ENCODE measurements around the gene NFIA.

The NFIA gene

DNA sequence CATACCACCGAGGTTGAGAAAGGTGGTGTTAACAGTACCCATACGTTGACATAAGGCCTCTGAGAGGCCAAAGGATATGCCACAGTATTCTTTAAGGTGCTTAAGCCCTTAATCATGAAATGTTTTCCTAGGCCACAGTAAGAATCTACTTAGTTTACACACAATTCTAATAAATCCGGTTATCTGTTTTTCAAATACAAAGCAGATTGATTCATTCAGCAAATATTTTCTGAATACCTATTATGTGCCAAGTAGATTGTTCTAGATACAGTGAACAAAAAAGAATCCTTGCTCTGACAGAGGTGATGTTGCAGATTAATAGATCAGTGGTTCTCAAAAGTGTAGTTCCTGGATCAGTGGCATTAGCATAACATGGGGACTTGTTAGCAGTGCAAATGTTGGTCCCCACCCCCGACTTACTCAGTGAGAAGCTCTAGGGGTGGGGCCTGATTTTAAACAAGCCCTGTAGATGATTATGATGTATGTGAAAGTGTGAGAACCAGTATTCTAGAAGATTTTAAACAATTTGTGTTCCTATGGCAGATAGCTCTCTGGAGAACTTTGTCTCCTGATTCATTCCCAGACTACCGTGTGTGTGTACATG lies 61.6 kb downstream of the NFIA start:
- Mint-ChIP-seq H3K4me3 (no peak overlapping the region), H3K36me3 (no peaks in the 10 kb centered on the region), H3K27me3 (no peaks in the 10 kb centered on the region), H3K27ac (no peak overlapping the region), H3K9me3 (no peaks in the 10 kb centered on the region), H3K4me1 (no peaks in the 10 kb centered on the region)
- CTCF ChIA-PET = no interaction called here
- no peak for DNase-seq

DNA sequence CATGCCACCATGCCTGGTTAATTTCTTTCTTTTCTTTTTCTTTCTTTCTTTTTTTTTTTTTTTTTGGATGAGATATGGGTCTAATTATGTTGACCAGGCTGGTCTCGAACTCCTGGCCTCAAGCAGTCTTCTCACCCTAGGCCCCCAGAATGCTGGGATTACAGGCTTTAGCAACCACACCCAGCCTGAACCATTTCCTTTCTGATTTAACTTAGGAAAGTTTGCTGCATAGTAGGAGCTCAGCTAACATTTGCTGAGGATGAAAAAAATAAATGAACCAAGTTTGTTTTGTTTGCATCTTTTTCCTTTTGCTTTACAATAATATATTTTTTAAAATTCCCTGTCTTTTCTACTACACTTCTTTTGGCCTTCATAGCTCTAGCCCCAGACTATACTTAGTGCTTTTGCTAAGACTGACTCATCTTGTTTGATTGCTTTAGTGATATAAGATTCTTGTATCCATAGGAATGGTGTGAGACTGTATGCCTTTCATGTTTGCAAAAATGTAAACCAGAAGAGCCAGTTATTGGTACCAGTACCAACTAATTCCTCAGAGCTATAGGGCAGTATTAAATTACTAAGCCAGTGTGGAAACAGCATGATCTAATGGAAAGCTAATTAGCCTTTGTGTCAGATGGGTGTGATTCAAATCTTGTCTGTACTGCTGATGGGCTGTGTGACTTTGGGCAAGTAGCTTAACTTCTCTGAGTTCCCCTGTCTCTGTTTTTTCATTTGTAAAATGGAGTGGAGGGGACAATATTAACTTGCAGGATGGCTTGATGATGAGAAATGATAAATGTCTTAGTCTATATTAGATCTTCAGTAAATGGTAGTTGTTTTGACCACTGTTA lies 66.9 kb downstream of the NFIA start:
- CTCF ChIA-PET = no interaction called here
- no peaks in the 10 kb centered on the region for H3K4me1 Mint-ChIP-seq
- no peaks in the 10 kb centered on the region for H3K9me3 Mint-ChIP-seq

DNA sequence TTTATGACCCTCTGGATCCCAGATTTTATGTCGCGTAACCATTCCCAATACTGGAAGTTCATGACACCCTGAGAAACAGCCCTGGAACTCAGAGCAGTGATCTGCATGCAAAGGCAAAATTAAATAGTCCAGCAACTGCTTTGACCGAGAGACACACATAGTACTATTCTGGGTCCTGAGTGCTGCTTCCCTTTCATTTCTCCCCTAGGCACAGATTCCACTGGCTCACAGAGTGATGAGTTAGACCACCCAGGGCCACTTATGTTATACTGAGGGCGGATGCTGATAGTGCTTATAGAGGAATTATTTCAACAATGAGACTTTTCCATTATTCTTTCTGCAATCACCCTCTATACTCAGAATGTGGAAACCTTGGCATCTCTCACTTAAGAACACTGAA lies 69.2 kb downstream of the NFIA start:
- Mint-ChIP-seq H3K27me3 (peaks cover 9% of the 10 kb centered on the region), H3K4me1 (no peaks in the 10 kb centered on the region), H3K9me3 (no peaks in the 10 kb centered on the region), H3K27ac (no peak overlapping the region), H3K4me3 (no peak overlapping the region), H3K36me3 (no peaks in the 10 kb centered on the region)
- CTCF ChIA-PET = no interaction called here
- no peak for DNase-seq

More for the DNA sequence above, 66.9 kb downstream of the NFIA start:
- Mint-ChIP-seq H3K27ac (no peak overlapping the region), H3K4me3 (no peak overlapping the region), H3K27me3 (peaks cover 9% of the 10 kb centered on the region), H3K36me3 (no peaks in the 10 kb centered on the region)
- DNase-seq = no peak

DNA sequence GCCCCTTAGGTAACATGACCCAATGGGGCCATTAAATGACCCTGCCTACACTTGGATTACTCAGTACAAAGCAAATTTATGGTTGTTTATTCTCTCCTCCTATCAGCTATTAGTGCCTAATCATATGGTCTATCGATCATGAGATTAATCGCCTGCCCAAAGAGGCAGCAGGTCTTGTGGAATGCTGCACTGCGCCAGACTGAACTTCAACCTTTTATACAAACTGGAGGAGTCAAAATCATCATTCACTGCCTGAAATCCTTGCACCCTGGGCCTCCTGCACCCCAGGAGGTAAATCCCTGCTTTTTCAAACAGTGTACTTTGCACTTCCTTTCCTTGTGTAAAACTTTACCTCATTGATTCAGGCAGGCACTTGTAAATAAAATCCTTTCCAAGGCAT lies 69.7 kb downstream of the NFIA start:
- H3K4me1 Mint-ChIP-seq = peaks cover under 1% of the 10 kb centered on the region
- H3K9me3 Mint-ChIP-seq = no peaks in the 10 kb centered on the region
- H3K27ac Mint-ChIP-seq = no peak overlapping the region
- CTCF ChIA-PET = no interaction called here
- no peak for DNase-seq
- no peaks in the 10 kb centered on the region for H3K36me3 Mint-ChIP-seq
- H3K27me3 Mint-ChIP-seq = peaks cover 9% of the 10 kb centered on the region
- no peak overlapping the region for H3K4me3 Mint-ChIP-seq

DNA sequence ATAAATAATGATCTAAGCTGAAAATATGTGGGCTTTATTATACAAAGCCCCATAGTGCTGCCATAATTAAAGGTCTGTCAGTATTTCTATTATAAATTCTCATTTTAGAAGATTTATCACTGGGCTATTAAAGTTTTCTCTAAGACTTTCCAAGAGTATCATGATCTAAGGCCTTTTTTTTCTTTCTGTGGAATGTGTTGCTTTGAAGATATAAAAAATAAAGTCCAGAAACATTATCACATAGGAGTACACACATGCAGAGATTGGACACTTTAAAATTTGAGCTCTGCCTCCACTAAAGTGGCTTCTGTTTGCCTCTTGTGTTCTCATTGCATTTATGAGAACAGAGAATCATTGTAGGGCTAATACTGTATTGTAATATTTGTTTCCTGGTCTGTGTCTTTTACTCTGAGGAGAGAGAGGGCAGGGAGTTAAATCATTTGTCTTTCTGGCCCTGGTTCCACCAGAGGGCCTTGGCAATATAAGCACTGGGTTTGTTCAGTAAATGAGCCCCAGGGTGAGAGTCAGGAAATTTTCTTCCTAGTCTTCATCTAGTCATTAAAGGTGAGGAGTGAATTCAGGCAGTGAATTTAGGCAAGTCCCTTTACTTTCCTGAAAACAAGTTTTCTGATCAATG lies 70.2 kb downstream of the NFIA start:
- no peaks in the 10 kb centered on the region for H3K9me3 Mint-ChIP-seq
- CTCF ChIA-PET = no interaction called here
- peaks cover 9% of the 10 kb centered on the region for H3K27me3 Mint-ChIP-seq
- DNase-seq = no peak
- H3K4me3 Mint-ChIP-seq = no peak overlapping the region
- H3K4me1 Mint-ChIP-seq = peaks cover 5% of the 10 kb centered on the region
- H3K27ac Mint-ChIP-seq = no peak overlapping the region
- no peaks in the 10 kb centered on the region for H3K36me3 Mint-ChIP-seq

DNA sequence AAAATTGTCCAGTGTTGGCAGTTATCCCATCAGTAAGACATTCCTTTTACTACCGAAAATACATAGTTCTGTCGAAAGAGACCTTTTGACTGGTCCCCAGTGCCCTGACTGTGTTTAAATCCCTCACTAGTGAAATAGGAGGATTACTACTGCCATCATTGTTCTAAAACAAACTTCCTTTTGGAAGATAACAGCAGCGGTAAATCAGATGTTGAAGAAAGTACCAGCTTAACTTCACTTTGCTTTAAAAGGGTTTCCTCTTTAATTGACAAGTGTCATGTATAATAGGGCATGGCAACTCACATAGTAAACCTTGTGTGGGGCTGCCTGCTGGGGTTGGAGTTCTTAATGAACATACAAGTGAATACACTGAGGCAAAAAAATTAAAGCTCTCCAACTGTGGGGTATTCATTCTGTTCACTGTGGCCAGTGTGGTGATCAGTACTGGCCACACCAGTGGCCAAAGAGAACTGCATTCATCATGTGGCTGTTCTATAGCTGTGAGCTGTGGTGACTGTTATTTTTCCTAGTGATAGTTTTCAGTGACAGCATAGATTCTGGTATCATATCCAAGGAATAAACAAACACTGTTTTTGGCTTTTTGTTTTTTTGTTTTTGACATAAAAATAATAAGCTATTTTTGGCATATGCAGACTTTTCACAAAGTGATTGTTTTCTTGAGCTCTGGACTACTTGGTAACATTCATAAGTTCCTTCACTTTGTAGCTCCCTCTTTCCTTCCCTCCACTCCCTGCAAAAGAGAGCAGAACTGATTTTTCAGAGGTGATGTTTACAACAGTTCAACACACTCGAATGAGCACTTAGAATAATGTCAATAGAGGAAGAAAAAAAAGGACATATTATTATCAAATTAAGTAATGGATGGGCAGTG lies 74.5 kb downstream of the NFIA start:
- Mint-ChIP-seq H3K27ac (no peak overlapping the region), H3K9me3 (no peaks in the 10 kb centered on the region), H3K27me3 (no peaks in the 10 kb centered on the region), H3K4me3 (no peak overlapping the region), H3K36me3 (no peaks in the 10 kb centered on the region), H3K4me1 (peaks cover 12% of the 10 kb centered on the region)
- DNase-seq = no peak
- CTCF ChIA-PET = interaction anchor here (1.0 kb wide), 1 partner anchor 432 kb away, joined by 3 read pairs; no protein-coding TSS in a partner anchor

DNA sequence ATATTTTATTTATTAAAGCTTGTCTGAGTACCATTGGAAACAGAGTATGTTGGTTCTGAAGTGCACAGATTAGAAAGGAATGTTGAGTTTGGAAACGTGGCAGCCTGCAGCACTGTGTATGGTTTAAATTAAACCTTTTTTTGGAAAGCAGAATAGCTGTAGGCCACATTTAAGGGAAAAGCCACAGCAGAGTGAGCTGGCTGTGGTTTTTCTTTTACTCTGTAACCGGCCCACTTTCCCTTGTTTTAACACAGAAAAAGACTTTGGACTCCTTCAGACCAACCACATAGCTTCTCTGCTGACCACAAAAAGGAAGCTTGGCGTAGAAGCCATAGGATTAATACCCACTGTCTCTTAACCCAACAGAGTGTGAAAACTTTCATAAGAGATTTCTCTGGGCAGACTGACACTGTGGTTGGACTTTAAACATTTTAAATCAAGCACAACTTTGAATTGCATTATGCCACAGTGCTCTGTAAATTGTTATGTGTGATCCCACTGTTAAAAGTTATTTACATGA lies 75.2 kb downstream of the NFIA start:
- no peaks in the 10 kb centered on the region for H3K36me3 Mint-ChIP-seq

DNA sequence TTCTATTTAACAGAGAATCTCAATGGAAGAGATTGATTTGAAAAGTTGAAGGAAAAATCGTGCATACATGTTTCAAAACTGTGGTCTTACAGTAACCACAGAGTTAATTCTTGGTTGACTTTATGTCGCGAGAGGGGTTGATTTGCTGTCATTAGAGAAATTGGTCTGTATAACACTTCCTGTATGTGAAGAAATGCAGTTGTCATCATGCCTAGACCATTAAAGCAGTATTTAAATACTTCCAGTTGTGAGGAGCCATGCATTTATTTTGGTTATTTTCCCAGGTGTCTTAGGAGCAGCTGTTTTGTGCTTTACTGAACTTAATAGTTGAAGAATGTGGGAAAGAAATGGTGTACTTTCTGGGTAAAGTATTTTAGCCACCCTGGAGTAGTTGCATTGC lies 76.2 kb downstream of the NFIA start:
- no peak overlapping the region for H3K4me3 Mint-ChIP-seq

More for the DNA sequence above, 75.2 kb downstream of the NFIA start:
- CTCF ChIA-PET = interaction anchor here (1.0 kb wide), 1 partner anchor 431 kb away, joined by 3 read pairs; no protein-coding TSS in a partner anchor
- no peak for DNase-seq
- no peaks in the 10 kb centered on the region for H3K9me3 Mint-ChIP-seq
- no peaks in the 10 kb centered on the region for H3K27me3 Mint-ChIP-seq
- H3K4me1 Mint-ChIP-seq = peaks cover 12% of the 10 kb centered on the region
- H3K27ac Mint-ChIP-seq = no peak overlapping the region
- H3K4me3 Mint-ChIP-seq = no peak overlapping the region

DNA sequence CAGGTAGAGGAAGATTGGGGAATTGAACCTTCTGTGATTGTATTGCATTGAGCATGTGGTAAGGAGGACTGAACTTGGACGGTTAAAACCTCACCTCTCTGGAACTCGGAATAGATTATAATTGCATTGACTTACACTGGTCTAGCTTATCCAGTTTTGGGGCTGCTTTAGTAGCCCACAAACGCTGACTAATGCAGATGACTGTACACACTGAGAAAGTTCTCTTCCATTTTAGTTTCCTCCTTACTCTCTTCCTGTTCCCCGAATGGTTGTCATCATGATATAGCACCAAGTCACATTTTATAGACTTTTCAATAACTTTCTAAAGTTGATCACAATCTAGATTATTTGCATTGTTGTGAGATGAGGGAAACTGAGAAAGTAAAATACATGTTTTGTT lies 78.2 kb downstream of the NFIA start:
- no peak for DNase-seq
- Mint-ChIP-seq H3K4me3 (no peak overlapping the region), H3K9me3 (no peaks in the 10 kb centered on the region), H3K36me3 (no peaks in the 10 kb centered on the region), H3K27me3 (peaks cover 5% of the 10 kb centered on the region), H3K27ac (no peak overlapping the region), H3K4me1 (peaks cover 12% of the 10 kb centered on the region)
- CTCF ChIA-PET = no interaction called here

More for the DNA sequence above, 76.2 kb downstream of the NFIA start:
- no peak for DNase-seq
- CTCF ChIA-PET = interaction anchor here (1.2 kb wide), 1 partner anchor 109 kb away, joined by 3 read pairs; no protein-coding TSS in a partner anchor
- H3K27me3 Mint-ChIP-seq = no peaks in the 10 kb centered on the region
- no peaks in the 10 kb centered on the region for H3K9me3 Mint-ChIP-seq
- no peak overlapping the region for H3K27ac Mint-ChIP-seq
- peaks cover 12% of the 10 kb centered on the region for H3K4me1 Mint-ChIP-seq
- no peaks in the 10 kb centered on the region for H3K36me3 Mint-ChIP-seq

DNA sequence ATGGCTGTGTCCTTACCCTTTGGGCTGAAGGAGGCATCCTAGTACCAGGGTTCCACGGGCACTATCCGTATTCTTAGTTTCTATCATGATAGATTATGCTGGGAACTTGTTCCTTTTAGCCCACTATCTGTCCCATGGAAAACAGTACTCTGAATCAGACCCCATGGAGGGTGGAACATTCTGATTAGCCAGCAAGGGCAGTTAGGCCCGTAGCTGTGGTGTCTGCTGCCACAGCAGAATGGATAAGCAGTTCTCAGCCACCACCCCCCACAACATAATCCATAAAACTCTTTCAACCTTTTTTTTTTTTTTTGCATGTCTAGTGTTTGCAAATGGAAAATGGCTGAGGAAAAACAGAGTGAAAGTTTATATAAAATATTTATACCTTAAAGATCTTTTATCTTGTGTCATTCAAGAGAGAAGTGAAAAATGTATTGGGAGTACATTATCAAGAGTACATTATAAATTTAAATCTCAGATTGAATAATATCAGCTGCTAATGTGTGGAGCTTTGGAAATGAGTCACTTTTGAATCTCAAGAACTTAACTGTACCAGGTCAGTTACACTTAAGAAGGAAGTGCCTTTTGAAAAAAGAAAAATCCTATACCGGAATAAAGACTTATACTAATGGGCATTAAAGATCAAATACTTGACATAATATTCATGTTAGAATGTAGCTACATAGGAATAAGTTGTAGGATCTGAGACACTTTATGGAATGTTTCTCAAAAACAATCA lies 80.3 kb downstream of the NFIA start:
- no peak for DNase-seq
- CTCF ChIA-PET = no interaction called here

DNA sequence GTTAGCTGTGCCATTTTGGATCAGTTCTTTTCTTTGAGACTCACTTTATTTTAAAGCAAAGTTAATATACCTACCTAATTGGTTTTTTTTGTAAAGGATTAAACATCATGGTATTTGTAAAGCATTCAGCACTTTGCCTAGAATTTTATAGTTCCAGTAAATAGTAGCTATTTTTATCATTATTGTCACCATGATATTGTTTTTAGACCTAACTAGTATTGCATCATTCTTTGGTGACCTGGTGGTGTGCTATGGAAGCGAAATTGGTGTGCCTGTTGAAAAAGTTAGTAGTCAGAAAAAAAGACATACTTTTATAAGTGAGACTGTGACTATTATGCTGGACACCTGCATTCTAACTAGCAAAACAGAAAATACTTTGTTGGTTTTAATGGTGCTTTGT lies 81.0 kb downstream of the NFIA start:
- Mint-ChIP-seq H3K4me1 (peaks cover 2% of the 10 kb centered on the region), H3K27me3 (peaks cover 8% of the 10 kb centered on the region), H3K4me3 (no peak overlapping the region), H3K9me3 (no peaks in the 10 kb centered on the region), H3K36me3 (no peaks in the 10 kb centered on the region), H3K27ac (no peak overlapping the region)
- DNase-seq = no peak
- CTCF ChIA-PET = no interaction called here

More for the DNA sequence above, 80.3 kb downstream of the NFIA start:
- no peaks in the 10 kb centered on the region for H3K9me3 Mint-ChIP-seq
- peaks cover 6% of the 10 kb centered on the region for H3K4me1 Mint-ChIP-seq
- no peak overlapping the region for H3K27ac Mint-ChIP-seq
- H3K27me3 Mint-ChIP-seq = peaks cover 8% of the 10 kb centered on the region
- no peak overlapping the region for H3K4me3 Mint-ChIP-seq
- no peaks in the 10 kb centered on the region for H3K36me3 Mint-ChIP-seq

DNA sequence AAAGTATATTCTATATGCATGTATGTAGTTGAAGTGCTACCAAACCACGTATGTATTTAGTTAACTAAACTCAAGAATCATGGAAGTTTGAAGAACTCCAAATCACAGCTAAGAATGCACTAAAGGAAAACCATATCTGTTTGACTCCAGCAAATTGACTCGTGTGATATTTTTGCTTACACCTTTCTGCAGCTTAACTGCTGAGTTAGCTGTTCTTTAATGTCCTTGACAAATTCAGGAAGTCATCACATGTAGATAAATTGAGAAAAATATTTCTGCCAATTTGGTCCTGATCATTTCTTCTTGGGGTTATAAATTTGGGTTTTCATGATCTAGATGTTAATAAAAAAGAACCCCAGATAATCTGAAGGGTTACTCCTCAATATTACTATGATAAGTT lies 83.0 kb downstream of the NFIA start:
- no peak for DNase-seq
- Mint-ChIP-seq H3K27ac (no peak overlapping the region), H3K36me3 (no peaks in the 10 kb centered on the region)

DNA sequence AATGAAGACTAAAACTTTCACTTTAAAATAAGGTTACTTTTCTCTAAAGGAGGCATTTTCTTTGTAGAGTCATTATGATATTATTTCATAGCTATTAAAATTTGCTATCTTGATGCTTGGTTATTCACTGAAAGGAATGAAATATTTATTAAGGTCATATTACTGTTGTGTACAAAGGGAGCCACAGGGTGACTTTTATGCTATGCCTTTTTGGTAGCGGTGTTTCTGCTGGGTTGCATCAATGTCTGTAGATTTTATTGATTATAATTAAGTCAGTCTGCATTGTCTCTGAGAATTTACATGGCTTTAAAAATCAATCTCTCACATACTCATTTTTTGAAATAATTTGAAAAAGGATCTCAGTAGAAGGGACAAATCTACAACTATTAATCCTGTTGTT lies 84.9 kb downstream of the NFIA start:
- DNase-seq = no peak
- H3K27ac Mint-ChIP-seq = no peak overlapping the region
- CTCF ChIA-PET = no interaction called here
- H3K27me3 Mint-ChIP-seq = peaks cover 8% of the 10 kb centered on the region
- H3K36me3 Mint-ChIP-seq = no peaks in the 10 kb centered on the region
- H3K4me1 Mint-ChIP-seq = no peaks in the 10 kb centered on the region
- no peak overlapping the region for H3K4me3 Mint-ChIP-seq
- no peaks in the 10 kb centered on the region for H3K9me3 Mint-ChIP-seq

More for the DNA sequence above, 83.0 kb downstream of the NFIA start:
- CTCF ChIA-PET = no interaction called here
- no peaks in the 10 kb centered on the region for H3K9me3 Mint-ChIP-seq
- no peak overlapping the region for H3K4me3 Mint-ChIP-seq
- H3K27me3 Mint-ChIP-seq = peaks cover 8% of the 10 kb centered on the region
- no peaks in the 10 kb centered on the region for H3K4me1 Mint-ChIP-seq

Data from activated naive CD4-positive, alpha-beta T cell treated with anti-CD3 and anti-CD28 coated beads, Interleukin-2, amount 10 ng/mL, durations not matched to agents 7 days and 5 days (primary cell).